Dorsolateral prefrontal cortex (tissue), 118 donors: ENCODE results near the gene ANAPC4. TPM values are rescaled to one million over a fixed set of nuclear protein-coding genes. Genes with fewer than 3 reads are reported as not detected.

Source experiments
- total RNA-seq, 120 experiments: library from RNA; stranded (reverse); gene quantifications; one replicate each; pipeline versions ENCODE4 v1.2.3 to v1.2.4, GENCODE V29; 2022

ANAPC4 gene
- total RNA-seq, 120 experiments from 2014 or later: 23.6 to 56.0 (median 39.8) TPM

Other genes starting within 250 kb of the ANAPC4 start
- gene SEPSECS, start 216.8 kb upstream of the ANAPC4 start, total RNA-seq: 10 to 100 TPM in 23 of 120 experiments, 1 to 10 TPM in 97; 3.9 to 15.5 (median 8.4) TPM
- gene PI4K2B, start 143.2 kb upstream of the ANAPC4 start, total RNA-seq: 1 to 10 TPM; 1.8 to 5.2 (median 3.1) TPM
- gene ZCCHC4, start 64.5 kb upstream of the ANAPC4 start, total RNA-seq: 10 to 100 TPM in 78 of 120 experiments, 1 to 10 TPM in 42; 5.8 to 15.6 (median 10.8) TPM